GM18499 (cell line): ENCODE data around the gene MTHFSD.

Experiments
- ATAC-seq: cut with Tn5 transposase; IDR thresholded peaks from one replicate; pipeline ENCODE4 v1.9.1; 2021; ENCODE audit warnings: moderate number of reproducible peaks; ENCODE audit not compliant: insufficient read depth, unreplicated experiment

MTHFSD gene

GRCh38 chr16:86570558-86571529 lies 15.8 kb upstream of the MTHFSD start:
- no peak for ATAC-seq

GRCh38 chr16:86569701-86570447 lies 14.8 kb upstream of the MTHFSD start:
- ATAC-seq: no peak

GRCh38 chr16:86568677-86569623 lies 13.9 kb upstream of the MTHFSD start:
- ATAC-seq: no peak

- no peak for ATAC-seq
Measured at GRCh38 chr16:86567701-86568581, 12.9 kb upstream of the MTHFSD start.

- ATAC-seq: no peak
Measured at GRCh38 chr16:86566966-86567700, 12.1 kb upstream of the MTHFSD start.

- ATAC-seq: no peak
Measured at GRCh38 chr16:86566601-86566965, 11.5 kb upstream of the MTHFSD start, which contains the start of gene FOXC2. FOXC2 (plus strand) TSS chr16:86566829; CDS start chr16:86567336, 507 bp downstream.

GRCh38 chr16:86565644-86566511 lies 10.8 kb upstream of the MTHFSD start:
- no peak for ATAC-seq

GRCh38 chr16:86565181-86565631 lies 10.2 kb upstream of the MTHFSD start:
- no peak for ATAC-seq

- no peak for ATAC-seq
Measured at GRCh38 chr16:86563469-86564345, 8.7 kb upstream of the MTHFSD start.

GRCh38 chr16:86562356-86562755 lies 7.3 kb upstream of the MTHFSD start:
- no peak for ATAC-seq

GRCh38 chr16:86559802-86560305 lies 4.8 kb upstream of the MTHFSD start:
- no peak for ATAC-seq

GRCh38 chr16:86558355-86559193 lies 3.5 kb upstream of the MTHFSD start:
- ATAC-seq: no peak

- no peak for ATAC-seq
Measured at GRCh38 chr16:86557587-86557986, 2.6 kb upstream of the MTHFSD start.

- ATAC-seq: no peak
Measured at GRCh38 chr16:86556576-86556975, 1.5 kb upstream of the MTHFSD start.

GRCh38 chr16:86555704-86556075 lies 655 bp upstream of the MTHFSD start:
- ATAC-seq: no peak

GRCh38 chr16:86554599-86554916 lies 477 bp downstream of the MTHFSD start:
- no peak for ATAC-seq
